VCaP (cell line): ENCODE results near the gene RABGAP1L.

ENCODE experiments used
- H3K27ac ChIP-seq: fragments of 450-650 bp; 2 replicates; pipeline ENCODE4 v1.5.1; 2017
- TF ChIP-seq, protein P1 (sequence below): fragments of 450-650 bp; conservative IDR thresholded peaks from 2 replicates; pipeline ENCODE4 v1.5.1; 2017; ENCODE audit warnings: mild to moderate bottlenecking, moderate library complexity

RABGAP1L gene

DNA sequence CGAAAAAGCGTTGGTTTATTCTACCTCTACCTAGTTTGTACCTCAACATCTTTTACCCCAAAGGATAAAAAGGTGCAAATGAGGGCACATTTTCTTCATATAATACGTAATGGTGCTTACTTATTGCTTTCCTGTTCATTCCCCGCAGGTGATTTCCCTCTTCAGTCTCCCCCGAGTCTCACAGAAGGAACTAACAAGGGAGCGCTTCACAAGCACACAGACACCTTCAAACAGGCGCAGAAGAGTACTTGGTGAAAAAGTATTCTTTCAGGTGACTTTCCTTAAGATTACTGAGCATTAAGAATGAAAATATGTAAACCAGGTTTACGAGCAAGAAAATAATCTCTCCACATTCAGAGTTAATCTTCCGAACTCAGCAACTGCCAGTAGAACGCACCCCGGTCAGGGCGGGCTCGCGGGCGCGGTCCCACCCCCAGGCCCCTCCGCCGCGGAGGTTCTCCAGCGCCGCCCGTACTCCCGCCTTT, 511 bp upstream of the RABGAP1L start:
- H3K27ac ChIP-seq = peak overlapping the region; percentile 90
- TF ChIP-seq, protein P1, sequence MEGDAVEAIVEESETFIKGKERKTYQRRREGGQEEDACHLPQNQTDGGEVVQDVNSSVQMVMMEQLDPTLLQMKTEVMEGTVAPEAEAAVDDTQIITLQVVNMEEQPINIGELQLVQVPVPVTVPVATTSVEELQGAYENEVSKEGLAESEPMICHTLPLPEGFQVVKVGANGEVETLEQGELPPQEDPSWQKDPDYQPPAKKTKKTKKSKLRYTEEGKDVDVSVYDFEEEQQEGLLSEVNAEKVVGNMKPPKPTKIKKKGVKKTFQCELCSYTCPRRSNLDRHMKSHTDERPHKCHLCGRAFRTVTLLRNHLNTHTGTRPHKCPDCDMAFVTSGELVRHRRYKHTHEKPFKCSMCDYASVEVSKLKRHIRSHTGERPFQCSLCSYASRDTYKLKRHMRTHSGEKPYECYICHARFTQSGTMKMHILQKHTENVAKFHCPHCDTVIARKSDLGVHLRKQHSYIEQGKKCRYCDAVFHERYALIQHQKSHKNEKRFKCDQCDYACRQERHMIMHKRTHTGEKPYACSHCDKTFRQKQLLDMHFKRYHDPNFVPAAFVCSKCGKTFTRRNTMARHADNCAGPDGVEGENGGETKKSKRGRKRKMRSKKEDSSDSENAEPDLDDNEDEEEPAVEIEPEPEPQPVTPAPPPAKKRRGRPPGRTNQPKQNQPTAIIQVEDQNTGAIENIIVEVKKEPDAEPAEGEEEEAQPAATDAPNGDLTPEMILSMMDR = no peak

DNA sequence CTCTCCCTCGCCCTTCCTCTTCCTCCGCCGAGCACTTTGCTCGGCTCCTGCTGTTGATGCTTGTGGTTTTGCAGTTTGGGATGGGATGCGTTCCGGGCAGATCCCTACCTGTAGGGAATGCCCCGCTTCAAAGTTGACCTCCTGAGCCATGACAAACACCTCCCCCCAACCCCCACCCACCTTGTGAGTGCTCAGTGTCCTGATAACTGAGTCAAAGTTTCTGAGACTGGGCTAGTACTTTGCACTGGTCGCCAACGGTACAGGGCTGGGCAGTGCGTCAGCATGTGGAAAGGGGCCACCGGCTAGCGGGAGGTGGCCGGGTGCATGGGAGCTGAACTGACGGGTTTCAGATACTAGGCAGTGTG, 771 bp downstream of the RABGAP1L start:
- H3K27ac ChIP-seq = peak overlapping the region; percentile 90
- TF ChIP-seq, protein P1 = no peak

DNA sequence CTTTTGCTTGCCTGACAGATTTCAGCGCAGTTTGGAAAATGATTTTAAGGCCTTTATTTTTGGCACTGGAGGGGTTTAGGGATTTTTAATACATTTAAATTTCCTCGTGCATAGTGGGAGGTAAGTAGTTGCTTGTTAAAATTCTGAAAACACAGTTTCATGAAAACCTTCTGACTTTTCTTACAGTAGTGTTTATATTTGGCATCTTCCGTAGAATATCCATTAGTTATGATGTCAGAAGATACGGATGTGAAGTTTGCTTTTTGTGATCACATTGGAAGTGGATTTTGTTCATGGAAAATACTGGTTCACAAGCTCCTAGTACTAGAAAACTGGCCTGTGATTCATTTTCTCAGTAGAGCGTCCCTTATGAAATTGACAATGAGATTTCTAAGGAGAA, 1.3 kb downstream of the RABGAP1L start:
- TF ChIP-seq, protein P1 = no peak
- peak overlapping the region; percentile 90 for H3K27ac ChIP-seq

DNA sequence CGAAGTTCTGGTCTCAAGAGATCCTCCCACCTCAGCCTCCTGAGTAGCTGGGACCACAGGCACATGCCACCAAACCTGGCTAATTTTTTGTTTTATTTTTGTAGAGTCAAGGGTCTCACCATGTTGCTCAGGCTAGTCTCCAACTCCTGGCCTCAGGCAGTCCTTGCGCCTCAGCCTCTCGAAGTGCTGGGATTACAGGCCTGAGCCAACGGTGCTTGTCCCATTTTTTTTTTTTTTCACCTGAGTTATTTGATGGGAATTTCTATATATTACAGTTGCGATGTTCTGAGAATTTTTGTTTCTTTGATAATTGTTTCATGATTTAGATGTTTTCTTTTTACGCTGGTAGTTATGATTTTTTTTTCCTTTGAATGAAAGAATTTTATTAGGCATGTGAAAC, 2.5 kb downstream of the RABGAP1L start:
- TF ChIP-seq, protein P1 = no peak
- no peak overlapping the region for H3K27ac ChIP-seq

DNA sequence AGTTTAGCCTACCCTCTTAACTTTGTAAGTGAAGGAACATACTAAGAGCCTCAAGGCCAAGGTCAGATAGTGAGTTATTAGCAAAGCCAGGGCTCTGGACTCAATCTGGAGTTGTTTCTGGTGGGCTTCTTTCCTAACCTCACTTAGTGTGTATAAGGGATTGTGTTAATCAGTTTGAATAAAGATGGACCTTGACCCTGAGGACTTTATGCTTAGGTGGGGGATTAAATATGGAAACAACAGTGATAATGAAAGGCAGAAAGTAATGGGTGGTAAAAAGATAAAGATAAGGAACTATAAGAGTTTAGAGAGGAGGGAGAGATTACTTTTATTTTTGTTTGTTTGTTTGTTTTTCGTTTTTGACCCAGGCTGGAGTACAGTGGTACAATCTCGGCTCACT, 5.5 kb downstream of the RABGAP1L start:
- H3K27ac ChIP-seq = no peak overlapping the region; the same call in 1 of the 2 replicates
- TF ChIP-seq, protein P1 = no peak

DNA sequence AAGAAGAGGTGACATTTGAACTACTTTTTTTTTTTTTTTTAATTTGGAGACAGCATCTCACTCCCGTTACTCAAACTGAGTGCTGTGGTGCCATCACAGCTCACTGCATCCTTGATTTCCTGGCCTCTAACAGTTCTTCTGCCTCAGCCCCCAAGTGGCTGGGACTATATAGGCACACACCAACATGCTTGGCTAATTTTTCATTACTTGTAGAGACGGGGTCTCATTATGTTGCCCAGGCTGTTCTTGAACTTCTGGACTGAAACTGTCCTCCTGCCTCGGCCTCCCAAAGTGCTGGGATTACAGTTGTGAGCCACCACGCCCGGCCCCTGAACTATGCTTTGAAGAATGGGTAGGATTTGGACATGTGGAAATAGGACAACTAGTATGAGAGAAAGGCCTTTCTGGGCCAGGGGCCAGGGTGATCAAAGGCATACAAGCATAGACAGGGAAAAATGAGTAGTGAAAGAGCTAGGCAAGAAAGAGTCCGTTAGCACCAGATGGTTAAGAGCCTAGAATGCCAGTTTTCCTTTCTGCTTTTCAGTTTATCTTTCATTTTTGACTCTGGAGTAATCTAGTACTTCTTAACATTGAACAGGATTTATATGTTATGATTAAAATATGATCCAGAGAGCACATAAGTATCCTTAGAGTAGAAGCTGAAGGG, 6.3 kb downstream of the RABGAP1L start:
- H3K27ac ChIP-seq = no peak overlapping the region
- TF ChIP-seq, protein P1 = no peak

DNA sequence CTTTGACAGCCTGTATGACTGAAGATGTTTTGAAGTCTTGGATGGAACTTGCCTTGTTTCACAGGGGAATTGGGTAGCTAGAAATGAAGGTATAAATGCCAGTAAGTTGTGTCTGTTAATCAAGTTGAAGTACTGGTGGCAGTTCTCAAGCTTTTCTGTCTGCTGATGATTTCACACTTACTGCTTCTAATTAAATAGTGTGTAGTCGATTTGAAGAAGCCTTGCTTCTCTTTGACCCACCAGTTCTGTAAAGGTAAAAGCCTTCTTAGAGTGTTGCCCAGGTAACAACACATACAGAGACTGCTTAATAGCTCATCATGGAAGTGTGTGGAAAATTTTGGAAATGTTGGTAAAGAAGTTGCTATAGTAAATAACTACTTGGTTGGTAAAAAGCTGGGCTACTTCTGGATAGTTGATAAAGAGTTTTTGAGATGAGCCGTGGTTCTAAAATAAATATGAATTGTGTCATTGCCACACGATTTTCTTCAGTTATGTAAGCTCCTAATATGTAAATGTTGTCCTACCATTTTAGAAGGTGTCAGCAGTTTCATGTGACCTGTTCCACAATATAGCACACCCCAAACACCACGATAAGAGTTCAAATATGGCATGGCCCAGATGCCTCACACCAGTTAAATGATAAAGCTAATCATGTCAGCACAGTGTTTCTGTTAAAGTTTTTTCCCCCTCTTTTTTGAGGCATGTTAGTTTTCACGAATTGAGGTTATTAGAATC, 7.4 kb downstream of the RABGAP1L start:
- no peak overlapping the region for H3K27ac ChIP-seq
- TF ChIP-seq, protein P1 = no peak
